Parathyroid adenoma (tissue), 2 donors: ENCODE measurements around the gene SNAI3.

Source experiments
- H2AFZ ChIP-seq: fragments of 300-600 bp; sonication (generic); one replicate; pipeline ENCODE4 v1.7.0; 2017; ENCODE audit warnings: antibody characterized with exemption, mild to moderate bottlenecking
- H3K27ac ChIP-seq: fragments of 300-600 bp; sonication (generic); one replicate; pipeline ENCODE4 v1.7.0; 2017
- H3K27me3 ChIP-seq: fragments of 300-600 bp; sonication (generic); one replicate; pipeline ENCODE4 v1.7.0; 2017; ENCODE audit warnings: low read length; ENCODE audit not compliant: control insufficient read depth, insufficient read depth
- H3K36me3 ChIP-seq: fragments of 300-600 bp; sonication (generic); one replicate; pipeline ENCODE4 v1.7.0; 2017; ENCODE audit warnings: low read length; ENCODE audit not compliant: control insufficient read depth, insufficient read depth
- H3K4me1 ChIP-seq: fragments of 300-600 bp; sonication (generic); one replicate; pipeline ENCODE4 v1.7.0; 2017; ENCODE audit warnings: control low read depth
- H3K4me2 ChIP-seq: fragments of 300-600 bp; sonication (generic); one replicate; pipeline ENCODE4 v1.7.0; 2017; ENCODE audit warnings: low read length
- H3K4me3 ChIP-seq: fragments of 300-600 bp; sonication (generic); one replicate; pipeline ENCODE4 v1.7.0; 2017; ENCODE audit warnings: low read depth, low read length
- H3K79me2 ChIP-seq: fragments of 300-600 bp; sonication (generic); one replicate; pipeline ENCODE4 v1.7.0; 2017; ENCODE audit warnings: control low read depth
- H3K9ac ChIP-seq: fragments of 300-600 bp; sonication (generic); one replicate; pipeline ENCODE4 v1.7.0; 2017; ENCODE audit warnings: mild to moderate bottlenecking
- H3K9me3 ChIP-seq: fragments of 300-600 bp; sonication (generic); one replicate; pipeline ENCODE4 v1.7.0; 2017; ENCODE audit warnings: low read length; ENCODE audit not compliant: control insufficient read depth
- TF ChIP-seq, protein P1 (sequence below): fragments of 300-600 bp; sonication (generic); IDR thresholded peaks from one replicate; pipeline ENCODE4 v1.7.0; 2017; ENCODE audit warnings: antibody characterized with exemption, mild to moderate bottlenecking
- donor health status: primary hyperparathyroidism.

The SNAI3 gene

DNA sequence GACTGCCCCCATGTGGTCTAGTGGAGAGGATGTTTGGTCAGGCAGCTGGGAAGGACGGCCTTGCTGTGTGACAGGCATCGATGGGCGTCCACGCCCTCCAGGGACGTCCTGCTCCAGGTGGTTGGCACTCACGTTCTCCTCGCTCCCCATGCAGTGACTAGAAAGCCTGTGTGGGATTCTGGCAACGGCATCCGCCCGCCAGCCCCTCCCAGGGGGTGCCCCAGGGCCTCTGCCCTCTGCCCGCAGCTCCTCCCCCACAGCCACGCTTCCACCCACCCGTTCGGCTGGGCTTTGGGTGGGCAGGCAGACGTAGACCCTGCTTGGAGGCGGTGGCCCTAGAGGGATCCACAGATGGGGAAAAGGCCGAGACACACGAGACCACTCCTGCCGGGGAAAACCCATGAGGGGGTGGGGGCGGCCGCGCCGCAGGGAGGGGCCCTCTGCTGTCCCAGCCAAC lies 52.6 kb downstream of the SNAI3 start:
- Histone ChIP-seq H3K27me3 (no peaks in the 10 kb centered on the region), H3K4me1 (no peaks in the 10 kb centered on the region), H3K9ac (no peak overlapping the region), H3K36me3 (no peaks in the 10 kb centered on the region), H3K4me3 (no peak overlapping the region), H3K9me3 (no peaks in the 10 kb centered on the region), H3K79me2 (no peaks in the 10 kb centered on the region), H3K4me2 (no peak overlapping the region), H2AFZ (no peak overlapping the region), H3K27ac (no peak overlapping the region)
- TF ChIP-seq, protein P1, sequence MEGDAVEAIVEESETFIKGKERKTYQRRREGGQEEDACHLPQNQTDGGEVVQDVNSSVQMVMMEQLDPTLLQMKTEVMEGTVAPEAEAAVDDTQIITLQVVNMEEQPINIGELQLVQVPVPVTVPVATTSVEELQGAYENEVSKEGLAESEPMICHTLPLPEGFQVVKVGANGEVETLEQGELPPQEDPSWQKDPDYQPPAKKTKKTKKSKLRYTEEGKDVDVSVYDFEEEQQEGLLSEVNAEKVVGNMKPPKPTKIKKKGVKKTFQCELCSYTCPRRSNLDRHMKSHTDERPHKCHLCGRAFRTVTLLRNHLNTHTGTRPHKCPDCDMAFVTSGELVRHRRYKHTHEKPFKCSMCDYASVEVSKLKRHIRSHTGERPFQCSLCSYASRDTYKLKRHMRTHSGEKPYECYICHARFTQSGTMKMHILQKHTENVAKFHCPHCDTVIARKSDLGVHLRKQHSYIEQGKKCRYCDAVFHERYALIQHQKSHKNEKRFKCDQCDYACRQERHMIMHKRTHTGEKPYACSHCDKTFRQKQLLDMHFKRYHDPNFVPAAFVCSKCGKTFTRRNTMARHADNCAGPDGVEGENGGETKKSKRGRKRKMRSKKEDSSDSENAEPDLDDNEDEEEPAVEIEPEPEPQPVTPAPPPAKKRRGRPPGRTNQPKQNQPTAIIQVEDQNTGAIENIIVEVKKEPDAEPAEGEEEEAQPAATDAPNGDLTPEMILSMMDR, result no peak

GRCh38 chr16:88632587-88632930 lies 53.7 kb downstream of the SNAI3 start:
- Histone ChIP-seq H3K36me3 (no peaks in the 10 kb centered on the region), H3K4me2 (no peak overlapping the region), H3K79me2 (no peaks in the 10 kb centered on the region), H3K4me1 (no peaks in the 10 kb centered on the region), H3K4me3 (no peak overlapping the region), H2AFZ (no peak overlapping the region), H3K9ac (no peak overlapping the region), H3K9me3 (no peaks in the 10 kb centered on the region), H3K27me3 (no peaks in the 10 kb centered on the region), H3K27ac (no peak overlapping the region)
- TF ChIP-seq, protein P1, result no peak

- Histone ChIP-seq H3K4me1 (no peaks in the 10 kb centered on the region), H3K27ac (no peak overlapping the region), H3K36me3 (no peaks in the 10 kb centered on the region)
These were observed 54.3 kb downstream of the SNAI3 start for GRCh38 chr16:88631920-88632586.

DNA sequence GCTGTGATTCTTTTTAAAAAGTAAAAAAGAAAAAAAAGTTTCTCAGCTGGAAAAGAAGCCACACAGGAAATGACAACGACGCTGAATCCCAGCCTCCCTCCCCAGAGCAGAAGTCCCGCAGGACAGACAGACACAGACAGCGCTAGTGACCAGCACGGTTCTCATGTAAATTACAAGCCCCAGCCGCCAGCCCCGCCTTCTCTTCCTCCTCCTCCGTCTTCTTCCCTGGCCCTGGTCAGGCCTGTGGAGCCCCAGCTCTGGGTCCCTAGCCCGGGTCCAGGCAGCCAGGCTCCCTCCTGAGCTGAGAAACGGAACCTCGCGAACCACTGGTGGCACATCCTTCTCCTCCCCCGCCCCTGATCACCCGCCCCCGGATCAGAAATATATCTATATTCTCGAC lies 54.9 kb downstream of the SNAI3 start:
- H3K4me2 ChIP-seq, result no peak overlapping the region
- no peak overlapping the region for H3K9ac ChIP-seq
- no peaks in the 10 kb centered on the region for H3K27me3 ChIP-seq
- H3K4me1 ChIP-seq, result no peaks in the 10 kb centered on the region
- H3K36me3 ChIP-seq, result no peaks in the 10 kb centered on the region
- no peak overlapping the region for H2AFZ ChIP-seq
- H3K4me3 ChIP-seq, result no peak overlapping the region
- no peak overlapping the region for H3K27ac ChIP-seq
- H3K79me2 ChIP-seq, result no peaks in the 10 kb centered on the region
- no peaks in the 10 kb centered on the region for H3K9me3 ChIP-seq
- TF ChIP-seq, protein P1, result no peak

More at GRCh38 chr16:88631920-88632586, 54.3 kb downstream of the SNAI3 start:
- Histone ChIP-seq H3K9ac (no peak overlapping the region), H3K4me3 (no peak overlapping the region), H2AFZ (no peak overlapping the region), H3K79me2 (no peaks in the 10 kb centered on the region), H3K4me2 (no peak overlapping the region), H3K9me3 (no peaks in the 10 kb centered on the region), H3K27me3 (no peaks in the 10 kb centered on the region)
- TF ChIP-seq, protein P1, result no peak

DNA sequence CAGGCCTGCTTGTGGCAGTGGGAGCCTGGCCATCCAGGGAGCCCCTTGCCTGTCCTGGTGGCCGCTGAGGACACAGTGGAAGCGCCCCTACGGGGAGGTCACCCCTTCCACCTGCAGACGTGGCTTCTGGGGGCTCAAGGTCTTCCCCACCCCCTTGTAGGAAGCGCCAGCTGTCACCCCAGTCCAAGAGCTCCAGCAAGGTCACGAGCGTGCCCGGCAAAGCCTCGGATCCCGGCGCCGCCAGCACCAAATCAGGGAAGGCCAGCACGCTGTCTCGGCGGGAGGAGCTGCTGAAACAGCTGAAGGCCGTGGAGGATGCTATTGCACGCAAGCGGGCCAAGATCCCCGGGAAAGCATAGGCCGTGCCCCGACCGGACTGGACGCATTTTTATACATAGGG lies 55.4 kb downstream of the SNAI3 start:
- H2AFZ ChIP-seq, result no peak overlapping the region
- H3K9me3 ChIP-seq, result no peaks in the 10 kb centered on the region
- TF ChIP-seq, protein P1, result no peak
- H3K27me3 ChIP-seq, result no peaks in the 10 kb centered on the region
- H3K36me3 ChIP-seq, result no peaks in the 10 kb centered on the region
- H3K79me2 ChIP-seq, result no peaks in the 10 kb centered on the region
- H3K4me2 ChIP-seq, result no peak overlapping the region
- no peak overlapping the region for H3K4me3 ChIP-seq
- H3K4me1 ChIP-seq, result no peaks in the 10 kb centered on the region
- H3K27ac ChIP-seq, result no peak overlapping the region
- no peak overlapping the region for H3K9ac ChIP-seq
